ENCODE data around the gene RPH3AL. TPM values are rescaled to one million over a fixed set of nuclear protein-coding genes. Genes with fewer than 3 reads are reported as not detected.
"Not testable (repeated sequence)": the region's sequence is repeated elsewhere in the genome, so short reads cannot be mapped to it uniquely, and the experiment has no call there.

The RPH3AL gene
- total RNA-seq, 1 donor from 2014 or later, result 24.3 TPM

DNA sequence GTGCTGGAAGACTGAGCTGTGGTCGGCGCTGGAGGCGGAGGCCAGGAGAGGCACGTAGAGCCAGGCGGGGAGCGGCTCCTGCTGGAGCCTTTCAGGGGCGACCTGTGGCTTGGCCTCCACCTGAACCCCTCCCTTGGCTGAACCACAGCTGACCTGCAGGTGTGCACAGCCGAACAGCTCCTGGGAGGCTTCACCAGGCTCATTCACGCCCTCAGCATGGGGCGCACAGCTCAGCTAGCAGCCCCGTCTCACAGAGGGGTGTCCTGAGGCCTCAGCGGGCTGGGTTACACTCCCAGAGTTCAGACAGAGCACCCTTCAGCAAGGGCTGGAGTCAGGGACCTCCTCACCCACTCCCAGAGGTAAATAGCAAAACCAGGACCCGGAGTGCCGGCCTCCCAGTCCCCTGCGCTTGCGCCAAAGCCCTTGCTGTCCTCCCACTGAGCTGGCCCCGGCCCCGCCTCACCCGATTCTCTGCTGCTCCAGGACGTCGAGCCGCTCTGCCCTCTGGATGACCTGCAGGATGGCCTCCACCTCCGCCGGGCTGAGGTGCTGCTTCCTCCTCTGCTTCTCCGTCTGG lies 31.7 kb downstream of the RPH3AL start:
- no peak for DNase-seq (ENCODE audit: low read depth)

DNA sequence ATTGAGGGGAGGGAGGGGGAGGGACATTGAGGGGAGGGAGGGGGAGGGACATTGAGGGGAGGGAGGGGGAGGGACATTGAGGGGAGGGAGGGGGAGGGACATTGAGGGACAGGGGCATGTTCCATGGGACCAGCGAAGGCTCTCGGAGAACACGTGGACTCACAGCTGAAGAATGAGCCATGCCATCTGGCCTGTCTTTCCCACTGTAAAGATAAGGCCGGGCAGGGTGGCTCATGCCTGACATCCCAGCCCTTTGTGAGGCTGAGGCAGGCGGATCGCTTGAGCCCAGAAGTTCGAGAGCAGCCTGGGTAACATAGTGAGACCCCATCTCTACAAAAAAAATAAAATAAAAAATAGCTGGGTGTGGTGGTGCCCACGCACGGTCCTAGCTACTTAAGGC lies 32.5 kb downstream of the RPH3AL start:
- DNase-seq (ENCODE audit: low read depth), result no peak

GRCh38 chr17:319266-319665 lies 33.3 kb downstream of the RPH3AL start:
- DNase-seq (ENCODE audit: low read depth), result no peak

- DNase-seq (ENCODE audit: low read depth), result not testable (repeated sequence)
Measured at GRCh38 chr17:317070-317469, 35.5 kb downstream of the RPH3AL start.

GRCh38 chr17:315399-315798 lies 37.2 kb downstream of the RPH3AL start:
- not testable (repeated sequence) for DNase-seq (ENCODE audit: low read depth)

GRCh38 chr17:314614-314944 lies 38.0 kb downstream of the RPH3AL start:
- DNase-seq (ENCODE audit: low read depth), result not testable (repeated sequence)

DNA sequence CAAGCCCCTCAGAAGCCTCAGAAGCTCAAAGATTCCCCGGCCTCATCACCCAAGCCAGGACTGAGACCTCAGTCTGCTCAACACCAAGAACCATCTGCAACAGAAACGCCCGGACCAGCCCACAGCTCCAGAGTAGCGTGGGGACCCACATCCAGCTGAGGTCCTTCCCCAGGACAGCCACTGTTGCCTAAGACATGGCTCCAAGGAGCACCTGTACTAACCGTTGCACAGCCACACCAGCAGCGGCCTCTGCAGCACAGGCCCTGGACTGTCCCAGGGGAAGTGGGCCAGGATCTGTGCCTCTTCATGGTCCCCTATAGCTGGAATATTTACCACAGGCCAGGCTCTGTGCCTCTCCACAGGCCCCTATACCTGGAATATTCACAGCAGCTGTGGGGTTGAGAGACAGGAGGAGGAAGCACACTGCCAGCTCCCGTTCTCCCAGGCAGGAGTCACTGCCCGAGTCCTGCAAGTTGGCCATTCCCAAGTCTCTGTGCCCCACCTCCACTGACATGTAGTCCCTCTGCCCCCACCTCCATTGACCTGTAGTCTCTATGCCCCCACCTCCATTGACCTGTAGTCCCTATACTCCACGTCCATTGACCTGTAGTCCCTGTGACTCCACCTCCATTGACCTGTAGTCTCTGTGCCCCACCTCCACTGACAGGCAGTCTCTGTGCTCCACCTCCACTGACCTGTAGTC lies 38.5 kb downstream of the RPH3AL start:
- DNase-seq (ENCODE audit: low read depth), result no peak

DNA sequence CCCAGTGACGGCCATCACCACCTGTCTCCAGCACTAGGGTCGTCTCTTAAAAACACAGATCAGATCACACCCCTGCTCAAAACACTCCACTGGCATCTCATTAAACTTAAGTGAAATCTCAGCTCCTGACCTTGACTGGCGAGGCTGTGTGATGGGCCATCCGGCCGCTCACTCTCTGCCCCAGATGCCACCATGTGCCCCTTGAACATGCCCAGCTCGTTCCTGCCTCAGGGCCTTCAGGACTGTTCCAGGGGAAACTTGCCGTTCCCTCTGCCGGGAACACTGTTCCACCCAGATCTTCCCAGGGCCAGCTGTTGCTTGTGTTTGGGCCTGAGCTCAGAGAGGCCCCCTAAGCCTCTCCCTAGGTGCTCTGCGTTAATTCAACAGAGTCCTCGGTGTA lies 39.4 kb downstream of the RPH3AL start:
- DNase-seq (ENCODE audit: low read depth), result no peak

GRCh38 chr17:312476-313148 lies 40.0 kb downstream of the RPH3AL start:
- DNase-seq (ENCODE audit: low read depth), result no peak

DNA sequence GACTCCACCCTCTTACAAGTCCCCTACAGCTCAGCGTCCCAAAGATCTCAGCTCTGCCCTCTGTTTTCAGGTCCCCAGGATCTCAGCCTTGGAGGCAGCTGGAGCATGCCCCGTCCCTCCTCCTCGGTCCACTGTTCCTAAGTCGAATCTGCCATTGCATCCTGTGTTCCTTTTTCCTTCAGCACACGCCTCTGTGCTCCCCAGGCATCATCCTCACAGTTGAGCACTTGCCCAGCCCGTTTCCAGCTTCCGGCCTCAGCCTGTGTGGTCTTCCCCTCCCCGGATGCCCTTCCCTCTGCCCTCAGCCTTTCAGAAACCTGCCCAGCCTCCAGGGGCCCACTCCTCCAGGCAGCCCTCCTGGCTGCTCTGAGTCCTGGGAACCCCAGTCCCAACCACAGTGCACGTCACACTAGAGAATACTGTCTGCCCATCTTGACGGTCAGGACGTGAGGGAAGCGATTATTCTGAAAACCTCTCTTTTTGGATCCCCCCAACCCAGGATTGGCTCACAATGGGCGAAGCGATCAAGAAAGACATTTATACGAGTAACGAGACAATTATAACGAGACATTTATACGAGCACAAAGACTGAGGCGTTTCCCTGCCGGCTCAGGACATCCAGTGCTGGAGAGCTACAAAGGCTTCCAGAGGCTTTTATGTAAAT lies 41.4 kb downstream of the RPH3AL start:
- DNase-seq (ENCODE audit: low read depth), result no peak

GRCh38 chr17:310111-311010 lies 42.2 kb downstream of the RPH3AL start:
- no peak for DNase-seq (ENCODE audit: low read depth)

GRCh38 chr17:309361-309888 lies 43.2 kb downstream of the RPH3AL start:
- DNase-seq (ENCODE audit: low read depth), result peak; percentile 37

- no peak for DNase-seq (ENCODE audit: low read depth)
Measured at GRCh38 chr17:307741-308507, 44.7 kb downstream of the RPH3AL start.

DNA sequence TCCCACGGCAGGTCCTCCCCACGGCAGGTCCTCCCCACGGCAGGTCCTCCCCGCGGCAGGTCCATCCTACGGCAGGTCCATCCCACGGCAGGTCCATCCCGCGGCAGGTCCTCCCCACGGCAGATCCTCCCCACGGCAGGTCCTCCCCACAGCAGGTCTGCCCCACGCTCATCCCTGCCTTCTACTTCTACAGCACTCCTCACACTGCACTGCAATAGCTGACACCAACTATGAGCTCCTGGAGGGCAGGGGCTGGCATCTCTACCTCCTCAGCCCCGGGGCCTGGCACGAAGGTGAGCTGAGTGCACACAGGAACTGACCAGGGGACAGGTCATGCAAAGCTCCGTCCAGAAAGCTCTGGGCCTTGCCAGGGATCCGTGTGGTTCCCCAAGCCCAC lies 45.3 kb downstream of the RPH3AL start:
- DNase-seq (ENCODE audit: low read depth), result no peak

DNA sequence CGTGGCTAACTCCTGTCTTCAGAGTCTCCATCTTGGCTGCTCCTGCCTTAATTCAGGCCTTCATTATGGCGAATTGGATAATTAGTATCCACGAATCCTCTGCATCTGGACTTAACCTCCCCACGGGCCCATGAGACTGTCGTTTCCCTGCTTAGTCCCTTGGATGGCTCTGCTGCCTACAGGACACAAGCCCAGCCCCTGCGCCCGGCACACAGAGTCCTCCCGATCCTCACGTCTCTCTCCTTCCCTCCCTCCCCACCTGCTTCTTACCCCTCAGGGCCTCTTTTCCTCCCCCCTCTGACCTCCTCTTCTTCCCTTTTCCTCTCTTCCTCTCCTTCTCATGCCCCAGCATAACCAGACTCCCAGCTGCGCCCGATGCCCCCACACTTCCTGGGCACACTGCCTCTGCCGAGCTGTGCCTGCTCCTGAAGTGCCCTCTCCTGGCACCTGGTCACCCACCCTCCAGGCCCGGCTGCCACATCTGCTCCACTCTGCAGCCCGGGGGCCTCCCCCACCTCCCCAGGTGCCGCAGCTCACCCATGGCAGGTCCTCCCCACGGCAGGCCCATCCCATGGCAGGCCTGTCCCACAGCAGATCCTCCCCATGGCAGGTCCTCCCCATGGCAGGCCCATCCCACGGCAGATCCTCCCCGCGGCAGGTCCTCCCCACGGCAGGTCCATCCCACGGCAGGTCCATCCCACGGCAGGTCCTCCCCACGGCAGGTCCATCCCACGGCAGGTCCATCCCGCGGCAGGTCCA lies 45.9 kb downstream of the RPH3AL start:
- no peak for DNase-seq (ENCODE audit: low read depth)

- DNase-seq (ENCODE audit: low read depth), result no peak
Measured at GRCh38 chr17:306116-306515, 46.5 kb downstream of the RPH3AL start.

- DNase-seq (ENCODE audit: low read depth), result peak; percentile 72
Measured at GRCh38 chr17:305090-305976, 47.3 kb downstream of the RPH3AL start.

DNA sequence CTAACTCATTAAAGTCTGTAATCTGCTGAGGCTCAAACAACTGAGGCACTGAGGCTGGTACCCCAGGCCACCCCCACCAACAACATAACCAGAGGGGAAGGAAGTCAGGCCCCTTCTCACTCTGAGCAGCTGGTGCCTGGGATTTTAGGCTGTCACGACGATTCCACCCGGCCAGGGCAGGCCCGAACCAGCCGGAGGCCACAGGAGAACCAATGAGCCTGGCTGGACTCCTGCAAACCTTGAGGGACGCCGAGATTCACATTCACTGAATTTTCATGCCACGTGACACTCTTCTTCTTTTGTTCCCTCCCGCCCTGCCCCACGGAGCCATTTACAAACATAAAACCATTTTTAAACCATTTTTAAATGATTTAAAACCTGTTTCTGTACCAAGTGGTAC lies 48.1 kb downstream of the RPH3AL start:
- DNase-seq (ENCODE audit: low read depth), result peak; percentile 22
